Activated CD4-positive, alpha-beta T cell treated with anti-CD3 and anti-CD28 coated beads, Interleukin-2, Interleukin-6, amounts not matched to agents 100 ng/mL and 50 ng/mL, durations not matched to agents 16 hours and 8 hours (primary cell): ENCODE results near the gene TNNC2.

ENCODE experiments used
- DNase-seq: peaks from one replicate; pipeline ENCODE4 v3.0.0-alpha.2; 2020

TNNC2 gene

GRCh38 chr20:45779011-45779915 lies 47.8 kb downstream of the TNNC2 start:
- DNase-seq, result no peak

GRCh38 chr20:45776931-45777330 lies 50.2 kb downstream of the TNNC2 start:
- no peak for DNase-seq

GRCh38 chr20:45775411-45775810 lies 51.7 kb downstream of the TNNC2 start:
- DNase-seq, result no peak

GRCh38 chr20:45774945-45775344 lies 52.2 kb downstream of the TNNC2 start:
- no peak for DNase-seq
